HG02759 (cell line): ENCODE results near the gene PBRM1.
A peak's percentile ranks its signal among the peaks of the same experiment; 100 is the strongest.

Source experiments
- ATAC-seq: cut with Tn5 transposase; IDR thresholded peaks from one replicate; pipeline ENCODE4 v1.9.1; 2021; ENCODE audit warnings: mild to moderate bottlenecking, moderate library complexity; ENCODE audit not compliant: unreplicated experiment

PBRM1 gene

GRCh38 chr3:52670621-52671521 lies 14.8 kb downstream of the PBRM1 start:
- peak; percentile 71 for ATAC-seq

- ATAC-seq, result no peak
Observed at GRCh38 chr3:52663098-52663497, 22.6 kb downstream of the PBRM1 start.

- no peak for ATAC-seq
Observed at GRCh38 chr3:52660046-52660445, 25.7 kb downstream of the PBRM1 start.

- no peak for ATAC-seq
Observed at GRCh38 chr3:52655895-52656294, 29.8 kb downstream of the PBRM1 start.

- ATAC-seq, result no peak
Observed at GRCh38 chr3:52651592-52651991, 34.1 kb downstream of the PBRM1 start.

- no peak for ATAC-seq
Observed at GRCh38 chr3:52650439-52650838, 35.3 kb downstream of the PBRM1 start.

- ATAC-seq, result no peak
Observed at GRCh38 chr3:52649461-52650210, 36.1 kb downstream of the PBRM1 start.

GRCh38 chr3:52645549-52645948 lies 40.2 kb downstream of the PBRM1 start:
- ATAC-seq, result no peak

- ATAC-seq, result no peak
Observed at GRCh38 chr3:52636673-52637072, 49.0 kb downstream of the PBRM1 start.

- no peak for ATAC-seq
Observed at GRCh38 chr3:52633786-52634185, 51.9 kb downstream of the PBRM1 start.

GRCh38 chr3:52625041-52625440 lies 60.7 kb downstream of the PBRM1 start:
- no peak for ATAC-seq

GRCh38 chr3:52623234-52623792 lies 62.4 kb downstream of the PBRM1 start:
- no peak for ATAC-seq

GRCh38 chr3:52620580-52620979 lies 65.1 kb downstream of the PBRM1 start:
- no peak for ATAC-seq

- ATAC-seq, result no peak
Observed at GRCh38 chr3:52615166-52615565, 70.5 kb downstream of the PBRM1 start.

- ATAC-seq, result no peak
Observed at GRCh38 chr3:52614689-52615088, 71.0 kb downstream of the PBRM1 start.

GRCh38 chr3:52609316-52609815 lies 76.3 kb downstream of the PBRM1 start:
- ATAC-seq, result no peak

- ATAC-seq, result no peak
Observed at GRCh38 chr3:52608337-52608736, 77.4 kb downstream of the PBRM1 start.

GRCh38 chr3:52606373-52607085 lies 79.2 kb downstream of the PBRM1 start:
- ATAC-seq, result no peak

GRCh38 chr3:52600258-52600657 lies 85.5 kb downstream of the PBRM1 start:
- ATAC-seq, result no peak

- ATAC-seq, result no peak
Observed at GRCh38 chr3:52596658-52597265, 89.0 kb downstream of the PBRM1 start.
